ENCODE data around the gene DHRS2.

GRCh38 chr14:23601845-23602180 is 34.4 kb upstream of the DHRS2 start:
- TF ChIP-seq, protein P1, sequence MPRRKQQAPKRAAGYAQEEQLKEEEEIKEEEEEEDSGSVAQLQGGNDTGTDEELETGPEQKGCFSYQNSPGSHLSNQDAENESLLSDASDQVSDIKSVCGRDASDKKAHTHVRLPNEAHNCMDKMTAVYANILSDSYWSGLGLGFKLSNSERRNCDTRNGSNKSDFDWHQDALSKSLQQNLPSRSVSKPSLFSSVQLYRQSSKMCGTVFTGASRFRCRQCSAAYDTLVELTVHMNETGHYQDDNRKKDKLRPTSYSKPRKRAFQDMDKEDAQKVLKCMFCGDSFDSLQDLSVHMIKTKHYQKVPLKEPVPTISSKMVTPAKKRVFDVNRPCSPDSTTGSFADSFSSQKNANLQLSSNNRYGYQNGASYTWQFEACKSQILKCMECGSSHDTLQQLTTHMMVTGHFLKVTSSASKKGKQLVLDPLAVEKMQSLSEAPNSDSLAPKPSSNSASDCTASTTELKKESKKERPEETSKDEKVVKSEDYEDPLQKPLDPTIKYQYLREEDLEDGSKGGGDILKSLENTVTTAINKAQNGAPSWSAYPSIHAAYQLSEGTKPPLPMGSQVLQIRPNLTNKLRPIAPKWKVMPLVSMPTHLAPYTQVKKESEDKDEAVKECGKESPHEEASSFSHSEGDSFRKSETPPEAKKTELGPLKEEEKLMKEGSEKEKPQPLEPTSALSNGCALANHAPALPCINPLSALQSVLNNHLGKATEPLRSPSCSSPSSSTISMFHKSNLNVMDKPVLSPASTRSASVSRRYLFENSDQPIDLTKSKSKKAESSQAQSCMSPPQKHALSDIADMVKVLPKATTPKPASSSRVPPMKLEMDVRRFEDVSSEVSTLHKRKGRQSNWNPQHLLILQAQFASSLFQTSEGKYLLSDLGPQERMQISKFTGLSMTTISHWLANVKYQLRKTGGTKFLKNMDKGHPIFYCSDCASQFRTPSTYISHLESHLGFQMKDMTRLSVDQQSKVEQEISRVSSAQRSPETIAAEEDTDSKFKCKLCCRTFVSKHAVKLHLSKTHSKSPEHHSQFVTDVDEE (CRISPR knock-in tag; IDR thresholded peaks at IDR 0.05), result no peak
- TF ChIP-seq CREB5 (CRISPR knock-in tag; IDR thresholded peaks at IDR 0.05; ENCODE audit: low read depth), result no peak
- TF ChIP-seq GLIS3 (CRISPR knock-in tag; IDR thresholded peaks at IDR 0.05), result no peak
- TF ChIP-seq CSDC2 (CRISPR knock-in tag; IDR thresholded peaks at IDR 0.05), result no peak
- TF ChIP-seq TCF4 (CRISPR knock-in tag; IDR thresholded peaks at IDR 0.05; ENCODE audit: borderline replicate concordance), result no peak
- TF ChIP-seq, protein P2, sequence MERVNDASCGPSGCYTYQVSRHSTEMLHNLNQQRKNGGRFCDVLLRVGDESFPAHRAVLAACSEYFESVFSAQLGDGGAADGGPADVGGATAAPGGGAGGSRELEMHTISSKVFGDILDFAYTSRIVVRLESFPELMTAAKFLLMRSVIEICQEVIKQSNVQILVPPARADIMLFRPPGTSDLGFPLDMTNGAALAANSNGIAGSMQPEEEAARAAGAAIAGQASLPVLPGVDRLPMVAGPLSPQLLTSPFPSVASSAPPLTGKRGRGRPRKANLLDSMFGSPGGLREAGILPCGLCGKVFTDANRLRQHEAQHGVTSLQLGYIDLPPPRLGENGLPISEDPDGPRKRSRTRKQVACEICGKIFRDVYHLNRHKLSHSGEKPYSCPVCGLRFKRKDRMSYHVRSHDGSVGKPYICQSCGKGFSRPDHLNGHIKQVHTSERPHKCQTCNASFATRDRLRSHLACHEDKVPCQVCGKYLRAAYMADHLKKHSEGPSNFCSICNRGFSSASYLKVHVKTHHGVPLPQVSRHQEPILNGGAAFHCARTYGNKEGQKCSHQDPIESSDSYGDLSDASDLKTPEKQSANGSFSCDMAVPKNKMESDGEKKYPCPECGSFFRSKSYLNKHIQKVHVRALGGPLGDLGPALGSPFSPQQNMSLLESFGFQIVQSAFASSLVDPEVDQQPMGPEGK (CRISPR knock-in tag; IDR thresholded peaks at IDR 0.05; ENCODE audit: borderline replicate concordance), result no peak
- no peak for TF ChIP-seq ARNTL (CRISPR knock-in tag; IDR thresholded peaks at IDR 0.05; ENCODE audit: borderline replicate concordance, low read depth)
- no peak for TF ChIP-seq ZFP30 (CRISPR knock-in tag; IDR thresholded peaks at IDR 0.05)
- TF ChIP-seq BACH2 (CRISPR knock-in tag; IDR thresholded peaks at IDR 0.05; ENCODE audit: borderline replicate concordance), result no peak

Data from SK-N-SH treated with all-trans-retinoic acid at 6 μM for 48 hours (cell line).